ENCODE measurements around the gene FCRL6. TPM values are rescaled to one million over a fixed set of nuclear protein-coding genes. Genes with fewer than 3 reads are reported as not detected.

The FCRL6 gene
- total and polyA plus RNA-seq, 5 experiments from 2014 or later = 2.1 to 127 (median 2.1) TPM

- peaks cover 4 to 22% (median 16%) of the 10 kb centered on the region in 4 donors for H3K4me1 Mint-ChIP-seq
- peak overlapping the region in 2 of 10 donors; percentile 3 to 15 for H3K27ac Mint-ChIP-seq
- DNase-seq = no peak
- ATAC-seq = no peak
- H3K4me3 Mint-ChIP-seq = no peak overlapping the region
- POLR2A ChIA-PET = no interaction called here
- peaks cover 0 to 3% (median 3%) of the 10 kb centered on the region in 3 donors for H3K36me3 Mint-ChIP-seq
- peaks cover 0 to 8% (median 0%) of the 10 kb centered on the region in 5 donors for H3K27me3 Mint-ChIP-seq
- no peaks in the 10 kb centered on the region for H3K9me3 Mint-ChIP-seq
Observed at GRCh38 chr1:159845751-159846629, 43.8 kb downstream of the FCRL6 start.

- Mint-ChIP-seq H3K4me1 (peaks cover 4 to 28% (median 21%) of the 10 kb centered on the region in 4 donors), H3K4me3 (no peak overlapping the region), H3K9me3 (no peaks in the 10 kb centered on the region), H3K27ac (no peak overlapping the region), H3K36me3 (peaks cover 0 to 7% (median 0%) of the 10 kb centered on the region in 3 donors), H3K27me3 (peaks cover 0 to 6% (median 0%) of the 10 kb centered on the region in 5 donors)
- ATAC-seq = no peak
- POLR2A ChIA-PET = no interaction called here
- no peak for DNase-seq
Observed at GRCh38 chr1:159847231-159847630, 45.1 kb downstream of the FCRL6 start.

GRCh38 chr1:159848326-159848725, 46.2 kb downstream of the FCRL6 start:
- ATAC-seq (no peak), DNase-seq (no peak)
- H3K4me3 Mint-ChIP-seq = no peak overlapping the region
- H3K27me3 Mint-ChIP-seq = peaks cover 0 to 6% (median 0%) of the 10 kb centered on the region in 5 donors
- no peaks in the 10 kb centered on the region for H3K9me3 Mint-ChIP-seq
- peak overlapping the region in 3 of 10 donors; percentile 34 to 56 (median 37) for H3K27ac Mint-ChIP-seq
- POLR2A ChIA-PET = no interaction called here
- H3K4me1 Mint-ChIP-seq = peaks cover 6 to 32% (median 23%) of the 10 kb centered on the region in 4 donors
- peaks cover 0 to 7% (median 0%) of the 10 kb centered on the region in 3 donors for H3K36me3 Mint-ChIP-seq

GRCh38 chr1:159849626-159850366, 47.6 kb downstream of the FCRL6 start:
- Mint-ChIP-seq H3K9me3 (no peaks in the 10 kb centered on the region), H3K4me3 (no peak overlapping the region), H3K27me3 (peaks cover 0 to 1% (median 0%) of the 10 kb centered on the region in 5 donors), H3K36me3 (peaks cover 0 to 7% (median 0%) of the 10 kb centered on the region in 3 donors), H3K27ac (peak overlapping the region in 4 of 10 donors; percentile 0 to 54 (median 24)), H3K4me1 (peaks cover 15 to 41% (median 28%) of the 10 kb centered on the region in 4 donors)
- no peak for DNase-seq
- POLR2A ChIA-PET = no interaction called here
- no peak for ATAC-seq

- peaks cover 0 to 1% (median 0%) of the 10 kb centered on the region in 5 donors for H3K27me3 Mint-ChIP-seq
- POLR2A ChIA-PET = no interaction called here
- no peak for DNase-seq
- peaks cover 20 to 48% (median 34%) of the 10 kb centered on the region in 4 donors for H3K4me1 Mint-ChIP-seq
- no peak for ATAC-seq
- H3K4me3 Mint-ChIP-seq = no peak overlapping the region
- peaks cover 0 to 7% (median 0%) of the 10 kb centered on the region in 3 donors for H3K36me3 Mint-ChIP-seq
- H3K27ac Mint-ChIP-seq = peak overlapping the region in 5 of 10 donors; percentile 3 to 57 (median 31)
- H3K9me3 Mint-ChIP-seq = no peaks in the 10 kb centered on the region
Observed at GRCh38 chr1:159851407-159851806, 49.2 kb downstream of the FCRL6 start.

- peak in 3 of 10 donors; percentile 21 to 24 (median 24) for DNase-seq
- Mint-ChIP-seq H3K4me1 (peaks cover 19 to 42% (median 31%) of the 10 kb centered on the region in 4 donors), H3K4me3 (peak overlapping the region; percentile 79 to 98 (median 90)), H3K36me3 (peaks cover 0 to 7% (median 0%) of the 10 kb centered on the region in 3 donors), H3K9me3 (no peaks in the 10 kb centered on the region), H3K27ac (peak overlapping the region; percentile 85 to 96 (median 92)), H3K27me3 (peaks cover 0 to 1% (median 0%) of the 10 kb centered on the region in 5 donors)
- POLR2A ChIA-PET = interaction anchor here (0.7 to 1.3 kb wide), 8 partner anchors 9 to 71 kb away, joined by 3 to 6 read pairs (median 4); partner anchors contain the start of gene SLAMF8
- ATAC-seq = peak in 1 of 2 donors; percentile 13
Observed at GRCh38 chr1:159853417-159854115, 51.4 kb downstream of the FCRL6 start.

- Mint-ChIP-seq H3K27me3 (peaks cover 0 to under 1% (median 0%) of the 10 kb centered on the region in 5 donors), H3K4me1 (peaks cover 20 to 42% (median 31%) of the 10 kb centered on the region in 4 donors), H3K36me3 (peaks cover 0 to 5% (median 0%) of the 10 kb centered on the region in 3 donors), H3K4me3 (peak overlapping the region; percentile 79 to 98 (median 90)), H3K9me3 (no peaks in the 10 kb centered on the region), H3K27ac (peak overlapping the region; percentile 85 to 96 (median 92))
- POLR2A ChIA-PET = interaction anchor here (0.9 to 1.3 kb wide), 8 partner anchors 26 to 72 kb away, joined by 3 to 7 read pairs (median 4); partner anchors contain the start of genes SLAMF8 and TAGLN2
- DNase-seq = peak in 3 of 10 donors; percentile 9 to 31 (median 10)
- peak; percentile 16 to 21 for ATAC-seq
Observed at GRCh38 chr1:159854116-159854692, 52.0 kb downstream of the FCRL6 start.

GRCh38 chr1:159854693-159855192, 52.6 kb downstream of the FCRL6 start:
- POLR2A ChIA-PET = interaction anchor here (1.2 to 1.3 kb wide), 6 partner anchors 28 to 73 kb away, joined by 3 to 7 read pairs (median 4); partner anchors contain the start of genes SLAMF8 and TAGLN2
- Mint-ChIP-seq H3K36me3 (peaks cover 0 to 4% (median 0%) of the 10 kb centered on the region in 3 donors), H3K9me3 (no peaks in the 10 kb centered on the region), H3K27ac (peak overlapping the region; percentile 85 to 96 (median 95)), H3K27me3 (no peaks in the 10 kb centered on the region), H3K4me1 (peaks cover 23 to 42% (median 31%) of the 10 kb centered on the region in 4 donors), H3K4me3 (peak overlapping the region; percentile 84 to 98 (median 94))
- ATAC-seq (peak; percentile 92 to 94), DNase-seq (peak; percentile 58 to 85 (median 74))

- POLR2A ChIA-PET = interaction anchor here (1.2 kb wide), 2 partner anchors 56 to 69 kb away, joined by 4 to 7 read pairs; partner anchors contain the start of gene TAGLN2
- H3K4me3 Mint-ChIP-seq = peak overlapping the region; percentile 37 to 98 (median 90)
- peak overlapping the region in 9 of 10 donors; percentile 56 to 96 (median 91) for H3K27ac Mint-ChIP-seq
Observed at GRCh38 chr1:159855709-159856108, 53.5 kb downstream of the FCRL6 start.

GRCh38 chr1:159856576-159856975, 54.4 kb downstream of the FCRL6 start:
- Mint-ChIP-seq H3K36me3 (peaks cover 0 to 3% (median 0%) of the 10 kb centered on the region in 3 donors), H3K4me3 (peak overlapping the region in 9 of 10 donors; percentile 24 to 85 (median 46)), H3K27ac (peak overlapping the region; percentile 14 to 87 (median 70)), H3K9me3 (no peaks in the 10 kb centered on the region), H3K4me1 (peaks cover 19 to 27% (median 22%) of the 10 kb centered on the region in 4 donors), H3K27me3 (no peaks in the 10 kb centered on the region)
- ATAC-seq (no peak), DNase-seq (no peak)
- POLR2A ChIA-PET = interaction anchor here (1.1 kb wide), 1 partner anchor 69 kb away, joined by 3 read pairs; the partner anchor contains the start of gene TAGLN2

More at GRCh38 chr1:159855709-159856108, 53.5 kb downstream of the FCRL6 start:
- no peak for ATAC-seq
- Mint-ChIP-seq H3K27me3 (no peaks in the 10 kb centered on the region), H3K4me1 (peaks cover 19 to 34% (median 25%) of the 10 kb centered on the region in 4 donors), H3K9me3 (no peaks in the 10 kb centered on the region), H3K36me3 (peaks cover 0 to 4% (median 0%) of the 10 kb centered on the region in 3 donors)
- no peak for DNase-seq

- Mint-ChIP-seq H3K27me3 (no peaks in the 10 kb centered on the region), H3K4me1 (peaks cover 14 to 24% (median 19%) of the 10 kb centered on the region in 4 donors), H3K4me3 (no peak overlapping the region), H3K27ac (peak overlapping the region in 5 of 10 donors; percentile 17 to 75 (median 69)), H3K9me3 (no peaks in the 10 kb centered on the region), H3K36me3 (peaks cover 0 to 3% (median 0%) of the 10 kb centered on the region in 3 donors)
- ATAC-seq (no peak), DNase-seq (no peak)
- POLR2A ChIA-PET = no interaction called here
Observed at GRCh38 chr1:159857889-159858288, 55.7 kb downstream of the FCRL6 start.

Data from naive thymus-derived CD8-positive, alpha-beta T cell (primary cell).